Measurements from ENCODE around the gene JMJD8. TPM values are rescaled to one million over a fixed set of nuclear protein-coding genes. Genes with fewer than 3 reads are reported as not detected.

Gene JMJD8
- total and polyA plus RNA-seq, 9 of the 15 experiments (the other 6 are each of a cell fraction or from before 2014, with no cell fraction given), result 1.2 to 50.6 (median 29.3) TPM

GRCh38 chr16:641326-642188 lies 42.6 kb downstream of the JMJD8 start, which contains the start of gene MCRIP2 (continued):
- TF ChIP-seq ESRRA (IDR thresholded peaks at IDR 0.05; ENCODE audit: borderline replicate concordance, low read depth) (no peak; the same call in 1 of the 2 replicates), ZNF395 (CRISPR knock-in tag; IDR thresholded peaks at IDR 0.05) (0 out of 2 replicates have a peak, but pooled peaks have one; percentile 18), BHLHE40 (IDR thresholded peaks at IDR 0.05; ENCODE audit: low read length) (peak; percentile 76), ZNF134 (CRISPR knock-in tag; conservative IDR thresholded peaks at IDR 0.05) (no peak), ZNF384 (IDR thresholded peaks at IDR 0.05; ENCODE audit: low read depth, low read length) (no peak), SOX6 (IDR thresholded peaks at IDR 0.05) (peak; percentile 21; the same call in 1 of the 2 replicates), MTA1 (IDR thresholded peaks at IDR 0.05; ENCODE audit: borderline replicate concordance) (no peak), SP1 (CRISPR knock-in tag; IDR thresholded peaks at IDR 0.05) (peak; percentile 45; the same call in 1 of the 2 replicates), ZNF740 (CRISPR knock-in tag; IDR thresholded peaks at IDR 0.05) (no peak), ZNF740 (tag; IDR thresholded peaks at IDR 0.05) (0 out of 4 replicates have a peak, but pooled peaks of 1 of the 2 experiments have one; percentile 30), FOXA3 (CRISPR knock-in tag; conservative IDR thresholded peaks at IDR 0.05 in 1 of 2, IDR thresholded peaks at IDR 0.05 in 1 of 2) (peak in 1 of 2 experiments; percentile 47; a peak in 1 of 4 replicates), IFI16 (CRISPR knock-in tag; IDR thresholded peaks at IDR 0.05) (no peak), PHB (CRISPR knock-in tag; IDR thresholded peaks at IDR 0.05) (no peak), YBX1 (IDR thresholded peaks at IDR 0.05) (no peak), ZFP91 (CRISPR knock-in tag; IDR thresholded peaks at IDR 0.05) (peak; percentile 92), GATAD2B (IDR thresholded peaks at IDR 0.05; ENCODE audit: borderline replicate concordance) (peak; percentile 84), FOXK1 (CRISPR knock-in tag; IDR thresholded peaks at IDR 0.05; ENCODE audit: borderline replicate concordance) (no peak), SP2 (IDR thresholded peaks at IDR 0.05; ENCODE audit: extremely low read depth, low read depth, low read length, poor library complexity, severe bottlenecking) (no peak), PCBP1 (IDR thresholded peaks at IDR 0.05; ENCODE audit: low read depth, low read length, poor library complexity, severe bottlenecking) (peak; percentile 26), SUPT5H (IDR thresholded peaks at IDR 0.05) (peak; percentile 84), NRF1 (conservative IDR thresholded peaks at IDR 0.05 in 1 of 2, IDR thresholded peaks at IDR 0.05 in 1 of 2) (peak; percentile 85 to 86), ZNF75A (CRISPR knock-in tag; IDR thresholded peaks at IDR 0.05) (no peak)
- TF ChIP-seq, protein P1, sequence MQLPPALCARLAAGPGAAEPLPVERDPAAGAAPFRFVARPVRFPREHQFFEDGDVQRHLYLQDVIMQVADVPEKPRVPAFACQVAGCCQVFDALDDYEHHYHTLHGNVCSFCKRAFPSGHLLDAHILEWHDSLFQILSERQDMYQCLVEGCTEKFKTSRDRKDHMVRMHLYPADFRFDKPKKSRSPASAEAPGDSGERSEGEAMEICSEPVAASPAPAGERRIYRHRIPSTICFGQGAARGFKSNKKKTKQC (CRISPR knock-in tag; IDR thresholded peaks at IDR 0.05), result peak; percentile 13; the same call in 1 of the 2 replicates

Measured in K562 (cell line).